ENCODE measurements around the gene POU3F2.

GRCh38 chr6:98833057-98833306, 1.4 kb upstream of the POU3F2 start:
- no peak for TF ChIP-seq CTCF (IDR thresholded peaks at IDR 0.05 in 4 of 5, conservative IDR thresholded peaks at IDR 0.05 in 1 of 5)
- no peak for TF ChIP-seq POLR2A (IDR thresholded peaks at IDR 0.05)

All from gastrocnemius medialis (tissue), 4 donors.